VCaP (cell line): ENCODE results near the gene RUNX1.
A peak's percentile ranks its signal among the peaks of the same experiment; 100 is the strongest.
"Not testable (repeated sequence)": the region's sequence is repeated elsewhere in the genome, so short reads cannot be mapped to it uniquely, and the experiment has no call there.

Experiments
- H3K27ac ChIP-seq: fragments of 450-650 bp; 2 replicates; pipeline ENCODE4 v1.5.1; 2017
- TF ChIP-seq, protein P1 (sequence below): fragments of 450-650 bp; conservative IDR thresholded peaks from 2 replicates; pipeline ENCODE4 v1.5.1; 2017; ENCODE audit warnings: mild to moderate bottlenecking, moderate library complexity

The RUNX1 gene

DNA sequence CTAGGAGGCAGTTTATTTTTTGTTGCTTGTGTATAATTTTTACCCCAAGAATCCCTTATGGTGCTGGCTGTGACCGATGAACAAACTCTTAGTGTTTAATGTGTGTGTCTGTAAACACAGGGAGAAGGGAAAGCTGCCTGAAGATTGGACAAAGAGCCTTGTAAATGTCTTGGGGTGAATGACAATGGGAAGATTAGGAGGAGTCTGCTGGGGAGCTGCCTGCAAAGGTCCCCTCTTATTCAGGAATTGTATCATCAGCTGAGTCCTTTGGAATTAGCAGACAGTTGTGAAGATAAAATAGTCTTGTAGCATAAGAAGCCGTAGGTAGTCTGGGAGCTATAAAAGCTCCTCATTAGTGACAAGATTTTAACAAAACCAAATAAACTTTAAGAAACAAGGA lies 88.4 kb downstream of the RUNX1 start:
- H3K27ac ChIP-seq = 0 out of 2 replicates have a peak overlapping the region, but pooled peaks have one; percentile 1
- TF ChIP-seq, protein P1, sequence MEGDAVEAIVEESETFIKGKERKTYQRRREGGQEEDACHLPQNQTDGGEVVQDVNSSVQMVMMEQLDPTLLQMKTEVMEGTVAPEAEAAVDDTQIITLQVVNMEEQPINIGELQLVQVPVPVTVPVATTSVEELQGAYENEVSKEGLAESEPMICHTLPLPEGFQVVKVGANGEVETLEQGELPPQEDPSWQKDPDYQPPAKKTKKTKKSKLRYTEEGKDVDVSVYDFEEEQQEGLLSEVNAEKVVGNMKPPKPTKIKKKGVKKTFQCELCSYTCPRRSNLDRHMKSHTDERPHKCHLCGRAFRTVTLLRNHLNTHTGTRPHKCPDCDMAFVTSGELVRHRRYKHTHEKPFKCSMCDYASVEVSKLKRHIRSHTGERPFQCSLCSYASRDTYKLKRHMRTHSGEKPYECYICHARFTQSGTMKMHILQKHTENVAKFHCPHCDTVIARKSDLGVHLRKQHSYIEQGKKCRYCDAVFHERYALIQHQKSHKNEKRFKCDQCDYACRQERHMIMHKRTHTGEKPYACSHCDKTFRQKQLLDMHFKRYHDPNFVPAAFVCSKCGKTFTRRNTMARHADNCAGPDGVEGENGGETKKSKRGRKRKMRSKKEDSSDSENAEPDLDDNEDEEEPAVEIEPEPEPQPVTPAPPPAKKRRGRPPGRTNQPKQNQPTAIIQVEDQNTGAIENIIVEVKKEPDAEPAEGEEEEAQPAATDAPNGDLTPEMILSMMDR = no peak

DNA sequence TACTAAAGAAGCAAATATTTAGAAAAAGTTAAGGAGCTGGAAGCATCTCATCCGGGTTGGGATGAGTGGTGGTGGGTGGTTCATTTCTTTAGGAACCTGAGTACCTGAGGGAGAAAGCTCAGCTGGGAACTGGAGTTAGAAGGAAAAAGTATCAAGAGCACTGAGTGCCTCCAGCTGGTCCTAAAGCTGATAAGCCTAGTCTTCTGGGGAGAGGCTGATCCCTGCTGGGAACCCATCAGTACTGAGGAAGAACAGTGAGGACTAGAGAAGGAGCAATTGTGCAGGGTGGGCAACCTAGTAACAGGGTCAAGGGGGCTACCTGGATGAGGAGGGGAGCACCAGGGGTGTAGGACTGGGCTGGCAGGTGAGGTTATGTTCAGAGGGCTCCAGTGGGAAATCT lies 89.5 kb downstream of the RUNX1 start:
- no peak overlapping the region for H3K27ac ChIP-seq
- TF ChIP-seq, protein P1 = no peak

DNA sequence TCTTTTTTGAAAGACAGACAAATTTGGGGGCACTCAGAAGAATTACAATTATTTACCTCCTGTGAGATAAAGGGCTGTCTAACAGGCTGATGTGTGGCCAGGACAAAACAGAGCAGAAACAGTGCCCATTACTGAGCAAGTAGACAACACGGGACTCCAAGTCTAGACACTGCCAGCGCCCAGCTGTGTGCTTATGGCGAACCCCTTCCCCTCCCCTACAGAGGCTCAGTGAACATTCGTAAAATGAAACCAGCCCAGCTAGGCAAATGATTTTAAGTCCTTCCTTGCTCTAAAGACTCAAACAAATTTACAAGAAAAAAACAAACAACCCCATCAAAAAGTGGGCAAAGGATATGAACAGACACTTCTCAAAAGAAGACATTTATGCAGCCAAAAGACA lies 91.1 kb downstream of the RUNX1 start:
- TF ChIP-seq, protein P1 = no peak

DNA sequence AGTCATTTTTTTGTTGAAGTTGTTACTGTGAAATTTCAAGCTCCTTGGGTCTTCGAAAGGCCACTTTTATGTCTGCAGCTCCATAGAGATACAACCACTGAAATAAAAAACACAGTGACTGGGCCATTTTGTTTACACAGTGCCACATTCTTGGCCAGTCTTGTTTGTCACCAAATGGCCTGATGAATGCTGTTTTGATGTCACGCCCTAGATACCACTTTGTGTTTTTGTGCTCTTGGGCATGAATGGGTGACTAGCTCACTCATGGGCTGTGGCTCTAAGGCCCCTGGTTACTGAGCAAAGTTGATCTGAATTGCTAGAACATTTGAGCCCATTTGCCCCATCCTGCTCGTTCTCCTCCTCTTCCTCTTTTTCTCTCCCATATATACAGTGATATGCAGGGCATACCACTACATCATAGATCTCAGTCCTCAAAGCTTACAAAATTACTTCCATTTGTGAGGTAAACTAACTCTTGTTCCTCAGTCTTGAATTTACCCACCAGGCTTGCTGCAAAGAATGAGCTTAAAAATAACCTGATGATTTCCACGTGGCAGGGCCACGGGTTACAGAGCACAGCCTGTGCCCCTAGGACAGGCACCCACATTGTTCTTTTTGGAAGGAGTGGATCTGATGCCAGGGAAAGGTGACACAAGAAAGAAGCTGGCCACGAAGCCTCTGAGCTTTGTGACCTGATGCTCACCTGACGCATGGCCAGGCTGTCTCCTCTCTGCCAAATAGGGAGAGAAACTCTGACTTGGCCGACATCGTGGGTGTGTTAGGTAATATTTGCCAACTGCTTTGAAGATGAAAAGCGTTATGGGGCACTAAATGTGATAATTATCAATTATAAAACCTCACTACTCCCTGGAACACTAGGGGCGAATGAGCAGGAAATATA lies 92.4 kb downstream of the RUNX1 start:
- TF ChIP-seq, protein P1 = no peak

More for the DNA sequence above, 91.1 kb downstream of the RUNX1 start:
- H3K27ac ChIP-seq = peak overlapping the region; percentile 78

DNA sequence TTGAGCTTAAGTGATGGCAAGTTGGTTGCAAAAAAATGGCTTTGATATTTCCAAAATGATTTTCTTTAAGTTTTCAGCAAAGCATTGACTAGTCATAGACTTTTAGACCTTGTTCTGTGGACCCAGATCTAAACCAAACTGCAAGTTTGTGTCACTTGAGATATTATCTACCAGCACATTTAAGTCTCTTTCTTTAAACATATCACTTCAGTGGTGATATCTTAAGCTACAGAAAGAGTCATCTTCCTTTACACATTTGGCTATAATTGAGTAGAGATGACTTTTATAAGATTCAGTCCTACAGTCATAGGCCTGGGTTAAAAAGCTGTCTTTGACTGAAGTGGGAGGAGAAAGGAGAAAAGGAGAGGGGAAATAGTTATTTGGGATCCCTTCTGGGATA lies 95.2 kb downstream of the RUNX1 start:
- TF ChIP-seq, protein P1 = no peak
- no peak overlapping the region for H3K27ac ChIP-seq

More for the DNA sequence above, 92.4 kb downstream of the RUNX1 start:
- H3K27ac ChIP-seq = peak overlapping the region; percentile 78

DNA sequence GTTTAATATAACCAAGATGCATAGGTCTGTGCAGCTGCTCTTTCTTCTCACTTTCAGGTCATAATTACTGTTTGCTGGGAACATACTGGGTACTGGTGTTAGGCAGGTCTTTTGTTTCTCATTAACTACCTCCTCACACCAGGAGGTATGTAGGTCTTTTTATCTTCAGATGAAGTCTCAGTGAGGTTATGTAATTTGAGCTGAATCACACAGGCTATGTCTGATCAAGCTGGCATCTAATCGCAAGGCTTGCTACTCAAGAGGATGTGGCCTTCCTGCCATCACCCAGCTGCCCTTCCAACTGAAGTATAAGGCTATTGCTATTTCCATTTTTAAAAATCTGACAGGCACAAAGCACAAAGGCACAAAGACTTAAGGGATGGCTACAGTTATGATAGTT lies 96.4 kb downstream of the RUNX1 start:
- TF ChIP-seq, protein P1 = no peak
- no peak overlapping the region for H3K27ac ChIP-seq

DNA sequence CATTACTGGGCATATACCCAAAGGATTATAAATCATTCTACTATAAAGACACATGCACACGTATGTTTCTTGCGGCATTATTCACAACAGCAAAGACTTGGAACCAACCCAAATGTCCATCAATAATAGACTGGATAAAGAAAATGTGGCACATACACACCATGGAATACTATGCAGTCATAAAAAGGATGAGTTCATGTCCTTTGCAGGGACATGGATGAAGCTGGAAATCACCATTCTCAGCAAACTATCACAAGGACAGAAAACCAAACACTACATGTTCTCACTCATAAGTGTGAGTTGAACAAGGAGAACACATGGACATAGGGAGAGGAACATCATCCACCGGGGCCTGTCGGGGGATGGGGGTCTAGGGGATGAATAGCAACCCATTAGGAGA lies 97.2 kb downstream of the RUNX1 start:
- H3K27ac ChIP-seq = not testable (repeated sequence)

DNA sequence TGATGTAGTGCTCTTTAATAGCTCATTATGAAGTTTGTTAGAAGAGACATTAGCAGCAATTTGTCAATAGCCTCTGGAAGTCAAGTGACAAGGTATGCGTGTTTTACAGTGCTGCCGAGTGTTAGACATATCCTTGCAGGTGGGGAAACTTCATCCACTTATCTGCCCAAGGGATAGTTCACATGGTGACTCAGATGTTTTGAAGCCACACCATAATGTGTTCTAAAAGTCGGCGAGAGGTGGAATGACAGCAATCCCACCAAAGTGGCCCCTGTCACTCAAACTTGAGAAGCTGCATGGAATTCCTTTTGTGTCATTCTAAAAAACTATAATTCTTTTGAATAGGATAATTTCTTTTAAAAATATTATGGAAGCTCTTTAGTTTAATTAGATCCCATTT lies 98.1 kb downstream of the RUNX1 start:
- no peak overlapping the region for H3K27ac ChIP-seq

More for the DNA sequence above, 98.1 kb downstream of the RUNX1 start:
- TF ChIP-seq, protein P1 = no peak
